Natural killer cell (primary cell): ENCODE measurements around the gene RNF220. TPM values are rescaled to one million over a fixed set of nuclear protein-coding genes. Genes with fewer than 3 reads are reported as not detected.

Source experiments
- ATAC-seq, 3 donors: fragments of 150-1000 bp in 2 of 3; fragments of 200-7000 bp in 1 of 3; cut with Tn5 transposase; 1 replicate in 1 of 3; 2 replicates in 2 of 3; pipeline ENCODE4 v1.10.0; 2021; ENCODE audit warnings: mild to moderate bottlenecking in 2 of 3, moderate library complexity in 2 of 3
- DNase-seq, 2 donors: peaks; one replicate each; pipeline versions ENCODE4 v3.0.0 to v3.0.0-alpha.2; 2013 to 2021; ENCODE audit warnings: mixed read lengths in 1 of 2
- H3K27ac ChIP-seq: one replicate; pipeline ENCODE4 v1.5.1; 2013; ENCODE audit warnings: mild to moderate bottlenecking, low read length
- H3K27me3 ChIP-seq: one replicate; pipeline ENCODE4 v1.6.1; 2013; ENCODE audit warnings: low read length; ENCODE audit not compliant: control insufficient read depth, insufficient read depth
- H3K36me3 ChIP-seq: one replicate; pipeline ENCODE4 v1.6.1; 2013; ENCODE audit warnings: low read length; ENCODE audit not compliant: control insufficient read depth, insufficient read depth
- H3K4me1 ChIP-seq: one replicate; pipeline ENCODE4 v1.6.1; 2013; ENCODE audit warnings: low read length; ENCODE audit not compliant: control insufficient read depth, insufficient read depth
- H3K4me3 ChIP-seq: one replicate; pipeline ENCODE4 v1.5.1; 2013; ENCODE audit warnings: low read length
- H3K9me3 ChIP-seq: one replicate; pipeline ENCODE4 v1.6.1; 2013; ENCODE audit warnings: low read length; ENCODE audit not compliant: control insufficient read depth, insufficient read depth
- H3K27ac Mint-ChIP-seq, 2 donors: one replicate each; pipeline ENCODE4 v1.8.0; 2022; ENCODE audit warnings: mild to moderate bottlenecking in 2 of 2, mixed read lengths in 2 of 2, moderate library complexity in 1 of 2
- H3K27me3 Mint-ChIP-seq, 2 donors: one replicate each; pipeline ENCODE4 v1.8.0; 2022; ENCODE audit warnings: low read depth in 2 of 2, mixed read lengths in 2 of 2
- H3K36me3 Mint-ChIP-seq: one replicate; pipeline ENCODE4 v1.8.0; 2022; ENCODE audit warnings: mixed read lengths
- H3K4me1 Mint-ChIP-seq, 2 donors: one replicate each; pipeline ENCODE4 v1.8.0; 2022; ENCODE audit warnings: mixed read lengths in 2 of 2
- H3K4me3 Mint-ChIP-seq: one replicate; pipeline ENCODE4 v1.8.0; 2022; ENCODE audit warnings: mild to moderate bottlenecking, moderate library complexity, mixed read lengths
- H3K9me3 Mint-ChIP-seq, 2 donors: one replicate each; pipeline ENCODE4 v1.8.0; 2022; ENCODE audit warnings: mixed read lengths in 2 of 2
- WGBS: methylation state at CpG from one replicate; pipeline ENCODE4 v1.1.7; 2013; ENCODE audit warnings: missing lambda C conversion rate; ENCODE audit not compliant: insufficient coverage; 5-methylcytosine and 5-hydroxymethylcytosine counted together
- intact Hi-C: fragments of 100-400 bp; cut with micrococcal nuclease; formaldehyde crosslinking; loops from one replicate; pipeline ENCODE4 v1.14.2; 2022
- total RNA-seq, 4 donors: library from RNA; stranded (reverse); fragments of 120-200 nt in 1 of 4; gene quantifications; one replicate each; pipeline versions ENCODE4 v1.2.3 to v1.2.4, GENCODE V29; 2013 to 2022
- TF ChIP-seq, protein P1 (sequence below): fragments of 200-600 bp; IDR thresholded peaks from one replicate; pipeline ENCODE4 v1.8.0; 2022; ENCODE audit warnings: antibody characterized with exemption

RNF220 gene
- total RNA-seq, 3 donors from 2014 or later (not counting 1 experiment from before 2014, with no cell fraction given): 88.5 to 107 (median 105) TPM

DNA sequence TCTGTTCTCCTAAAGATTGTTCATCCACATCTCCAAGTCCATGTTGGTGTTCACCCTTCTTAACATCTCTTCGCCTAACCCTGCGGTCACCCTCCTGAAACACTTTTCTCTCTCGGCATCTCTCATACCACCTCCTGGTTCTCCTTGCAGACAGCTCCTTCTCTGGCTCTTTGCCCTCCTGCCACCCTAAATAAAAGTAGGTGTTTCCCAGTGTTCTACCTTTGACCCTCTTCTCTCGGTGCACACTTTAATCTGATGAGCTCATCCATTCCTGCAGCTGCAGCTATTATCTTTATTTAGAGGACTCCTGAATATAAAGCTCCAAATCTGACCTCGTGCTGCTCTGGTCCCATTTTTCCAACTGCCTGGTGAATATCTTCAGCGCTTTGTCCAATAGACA is 142.3 kb downstream of the RNF220 start:
- ATAC-seq: no peak
- TF ChIP-seq, protein P1, sequence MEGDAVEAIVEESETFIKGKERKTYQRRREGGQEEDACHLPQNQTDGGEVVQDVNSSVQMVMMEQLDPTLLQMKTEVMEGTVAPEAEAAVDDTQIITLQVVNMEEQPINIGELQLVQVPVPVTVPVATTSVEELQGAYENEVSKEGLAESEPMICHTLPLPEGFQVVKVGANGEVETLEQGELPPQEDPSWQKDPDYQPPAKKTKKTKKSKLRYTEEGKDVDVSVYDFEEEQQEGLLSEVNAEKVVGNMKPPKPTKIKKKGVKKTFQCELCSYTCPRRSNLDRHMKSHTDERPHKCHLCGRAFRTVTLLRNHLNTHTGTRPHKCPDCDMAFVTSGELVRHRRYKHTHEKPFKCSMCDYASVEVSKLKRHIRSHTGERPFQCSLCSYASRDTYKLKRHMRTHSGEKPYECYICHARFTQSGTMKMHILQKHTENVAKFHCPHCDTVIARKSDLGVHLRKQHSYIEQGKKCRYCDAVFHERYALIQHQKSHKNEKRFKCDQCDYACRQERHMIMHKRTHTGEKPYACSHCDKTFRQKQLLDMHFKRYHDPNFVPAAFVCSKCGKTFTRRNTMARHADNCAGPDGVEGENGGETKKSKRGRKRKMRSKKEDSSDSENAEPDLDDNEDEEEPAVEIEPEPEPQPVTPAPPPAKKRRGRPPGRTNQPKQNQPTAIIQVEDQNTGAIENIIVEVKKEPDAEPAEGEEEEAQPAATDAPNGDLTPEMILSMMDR: no peak

GRCh38 chr1:44547837-44548236 is 142.8 kb downstream of the RNF220 start:
- Histone ChIP-seq H3K27ac (no peak overlapping the region), H3K27me3 (no peaks in the 10 kb centered on the region), H3K36me3 (no peaks in the 10 kb centered on the region), H3K4me1 (no peaks in the 10 kb centered on the region), H3K9me3 (no peaks in the 10 kb centered on the region), H3K4me3 (no peak overlapping the region)
- Mint-ChIP-seq H3K27me3 (peaks cover 0 to 14% of the 10 kb centered on the region in 2 donors), H3K9me3 (no peaks in the 10 kb centered on the region), H3K4me1 (no peaks in the 10 kb centered on the region), H3K27ac (no peak overlapping the region), H3K4me3 (no peak overlapping the region), H3K36me3 (no peaks in the 10 kb centered on the region)
- intact Hi-C loops: no loop called here
- WGBS: 82% methylated on average over 8 of the region's 8 CpGs
- no peak for ATAC-seq
- DNase-seq: no peak
- TF ChIP-seq, protein P1: no peak

More for the DNA sequence above, 142.3 kb downstream of the RNF220 start:
- Mint-ChIP-seq H3K4me1 (no peaks in the 10 kb centered on the region), H3K27ac (no peak overlapping the region), H3K9me3 (no peaks in the 10 kb centered on the region), H3K4me3 (no peak overlapping the region), H3K27me3 (peaks cover 0 to 12% of the 10 kb centered on the region in 2 donors), H3K36me3 (no peaks in the 10 kb centered on the region)
- WGBS: 81% methylated on average over 6 of the region's 6 CpGs
- intact Hi-C loops: no loop called here
- no peaks in the 10 kb centered on the region for H3K36me3 ChIP-seq
- no peaks in the 10 kb centered on the region for H3K27me3 ChIP-seq
- no peaks in the 10 kb centered on the region for H3K9me3 ChIP-seq
- DNase-seq: no peak
- no peak overlapping the region for H3K27ac ChIP-seq
- no peak overlapping the region for H3K4me3 ChIP-seq
- no peaks in the 10 kb centered on the region for H3K4me1 ChIP-seq

GRCh38 chr1:44549510-44549909 is 144.5 kb downstream of the RNF220 start:
- Mint-ChIP-seq H3K27me3 (peaks cover 0 to 16% of the 10 kb centered on the region in 2 donors), H3K36me3 (no peaks in the 10 kb centered on the region), H3K27ac (no peak overlapping the region), H3K4me1 (no peaks in the 10 kb centered on the region), H3K4me3 (no peak overlapping the region), H3K9me3 (no peaks in the 10 kb centered on the region)
- 71% methylated on average over 5 of the region's 5 CpGs for WGBS
- no peaks in the 10 kb centered on the region for H3K27me3 ChIP-seq
- intact Hi-C loops: no loop called here
- no peak overlapping the region for H3K27ac ChIP-seq
- no peaks in the 10 kb centered on the region for H3K4me1 ChIP-seq
- no peak overlapping the region for H3K4me3 ChIP-seq
- DNase-seq: no peak
- no peaks in the 10 kb centered on the region for H3K36me3 ChIP-seq
- ATAC-seq: no peak
- TF ChIP-seq, protein P1: no peak
- no peaks in the 10 kb centered on the region for H3K9me3 ChIP-seq

DNA sequence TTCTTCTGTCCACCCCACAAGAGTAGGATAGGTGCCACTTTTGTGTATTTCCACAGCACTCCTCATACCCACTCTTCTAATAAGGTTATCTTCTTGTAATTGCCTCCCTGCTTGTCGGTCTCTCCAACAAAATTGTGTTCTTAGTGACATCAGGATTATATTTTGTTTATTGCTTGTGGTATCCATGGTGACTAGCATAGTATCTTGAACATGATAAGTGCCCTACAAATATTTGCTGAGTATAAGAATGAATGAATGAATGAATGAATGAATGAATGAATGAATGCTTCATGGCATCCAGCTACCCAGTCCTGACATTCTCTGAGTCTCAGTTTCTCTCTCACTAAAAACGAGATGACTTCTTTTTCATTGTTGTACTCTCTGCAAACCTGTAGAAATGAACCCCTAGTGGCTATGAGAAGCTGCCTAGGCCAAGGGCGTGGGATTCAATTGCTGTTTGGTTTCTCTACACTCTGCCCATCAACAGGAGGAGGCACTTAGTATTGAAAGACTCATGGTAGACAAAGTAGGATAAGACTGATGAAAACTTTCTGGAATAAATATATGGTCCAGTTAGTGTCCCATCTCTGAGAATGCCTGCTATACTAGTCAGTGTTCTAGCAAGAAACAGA is 148.2 kb downstream of the RNF220 start:
- 54% methylated on average over 3 of the region's 3 CpGs for WGBS
- Histone ChIP-seq H3K4me1 (no peaks in the 10 kb centered on the region), H3K36me3 (no peaks in the 10 kb centered on the region), H3K4me3 (no peak overlapping the region), H3K27ac (no peak overlapping the region), H3K27me3 (no peaks in the 10 kb centered on the region), H3K9me3 (no peaks in the 10 kb centered on the region)
- Mint-ChIP-seq H3K4me1 (peaks cover 0 to 6% of the 10 kb centered on the region in 2 donors), H3K27me3 (peaks cover 0 to 5% of the 10 kb centered on the region in 2 donors), H3K36me3 (no peaks in the 10 kb centered on the region), H3K27ac (no peak overlapping the region), H3K9me3 (no peaks in the 10 kb centered on the region), H3K4me3 (no peak overlapping the region)
- intact Hi-C loops: no loop called here
- TF ChIP-seq, protein P1: no peak
- no peak for ATAC-seq
- DNase-seq: no peak
